ENCODE data around the gene TNFRSF21. TPM values are rescaled to one million over a fixed set of nuclear protein-coding genes. Genes with fewer than 3 reads are reported as not detected.

TNFRSF21 gene
- total RNA-seq, 1 donor from 2014 or later = 27.1 TPM

DNA sequence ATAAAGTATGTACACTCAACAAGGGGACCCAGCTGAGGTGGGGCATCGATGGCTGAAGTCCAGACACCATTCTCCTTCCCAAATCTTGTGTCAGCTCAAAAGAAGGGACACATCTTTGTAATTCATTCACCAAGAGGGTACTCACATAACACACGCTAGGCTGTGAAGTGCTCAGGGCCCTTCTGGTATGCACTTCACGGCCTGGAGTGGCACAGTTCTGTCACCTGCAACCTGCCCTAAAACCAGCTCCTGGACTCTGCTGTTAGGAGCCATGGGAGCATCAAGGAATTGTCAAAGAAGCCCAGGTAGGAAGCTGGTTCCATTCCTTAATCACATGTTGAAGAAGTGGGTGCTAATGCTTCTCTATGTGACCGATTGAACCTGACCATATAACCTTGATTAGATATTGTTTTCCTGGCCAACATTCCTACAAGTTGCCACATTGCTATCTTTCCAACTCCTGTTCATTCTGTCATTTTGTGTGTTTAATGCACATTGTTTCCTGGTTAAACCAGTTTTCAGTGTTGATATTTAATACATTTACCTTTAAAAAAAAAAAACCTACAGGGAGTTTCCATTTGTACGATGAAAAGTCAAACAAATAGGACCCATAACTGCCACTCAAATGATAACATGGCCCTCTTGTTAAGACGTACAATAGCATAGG, 127.3 kb downstream of the TNFRSF21 start:
- H3K4me1 Mint-ChIP-seq (ENCODE audit: low read depth, unreplicated experiment) = no peaks in the 10 kb centered on the region
- DNase-seq = no peak
- H3K4me3 Mint-ChIP-seq (ENCODE audit: unreplicated experiment) = no peak overlapping the region
- TF ChIP-seq, protein P1, sequence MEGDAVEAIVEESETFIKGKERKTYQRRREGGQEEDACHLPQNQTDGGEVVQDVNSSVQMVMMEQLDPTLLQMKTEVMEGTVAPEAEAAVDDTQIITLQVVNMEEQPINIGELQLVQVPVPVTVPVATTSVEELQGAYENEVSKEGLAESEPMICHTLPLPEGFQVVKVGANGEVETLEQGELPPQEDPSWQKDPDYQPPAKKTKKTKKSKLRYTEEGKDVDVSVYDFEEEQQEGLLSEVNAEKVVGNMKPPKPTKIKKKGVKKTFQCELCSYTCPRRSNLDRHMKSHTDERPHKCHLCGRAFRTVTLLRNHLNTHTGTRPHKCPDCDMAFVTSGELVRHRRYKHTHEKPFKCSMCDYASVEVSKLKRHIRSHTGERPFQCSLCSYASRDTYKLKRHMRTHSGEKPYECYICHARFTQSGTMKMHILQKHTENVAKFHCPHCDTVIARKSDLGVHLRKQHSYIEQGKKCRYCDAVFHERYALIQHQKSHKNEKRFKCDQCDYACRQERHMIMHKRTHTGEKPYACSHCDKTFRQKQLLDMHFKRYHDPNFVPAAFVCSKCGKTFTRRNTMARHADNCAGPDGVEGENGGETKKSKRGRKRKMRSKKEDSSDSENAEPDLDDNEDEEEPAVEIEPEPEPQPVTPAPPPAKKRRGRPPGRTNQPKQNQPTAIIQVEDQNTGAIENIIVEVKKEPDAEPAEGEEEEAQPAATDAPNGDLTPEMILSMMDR (IDR thresholded peaks at IDR 0.05; ENCODE audit: partially characterized antibody, unreplicated experiment) = no peak
- H3K27ac Mint-ChIP-seq (ENCODE audit: unreplicated experiment) = no peak overlapping the region
- no peaks in the 10 kb centered on the region for H3K27me3 Mint-ChIP-seq (ENCODE audit: unreplicated experiment)
- H3K36me3 Mint-ChIP-seq (ENCODE audit: unreplicated experiment) = no peaks in the 10 kb centered on the region
- H3K9me3 Mint-ChIP-seq (ENCODE audit: unreplicated experiment) = no peaks in the 10 kb centered on the region

DNA sequence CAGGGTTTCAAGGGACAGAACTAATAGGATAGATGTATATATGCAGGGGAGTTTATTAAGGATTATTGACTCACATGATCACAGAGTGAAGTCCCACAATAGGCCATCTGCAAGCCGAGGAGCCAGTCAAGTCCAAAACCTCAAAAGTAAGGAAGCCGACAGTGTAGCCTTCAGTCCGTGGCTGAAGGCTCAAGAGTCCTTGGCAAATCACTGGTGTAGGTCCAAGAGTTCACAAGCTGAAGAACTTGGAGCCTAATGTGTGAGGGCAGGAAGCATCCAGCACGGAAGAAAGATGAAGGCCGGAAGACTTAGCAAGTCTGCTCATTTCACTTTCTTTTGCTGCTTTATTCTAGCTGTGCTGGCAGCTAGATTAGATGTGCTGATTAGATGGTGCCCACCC, 128.0 kb downstream of the TNFRSF21 start:
- no peaks in the 10 kb centered on the region for H3K4me1 Mint-ChIP-seq (ENCODE audit: low read depth, unreplicated experiment)
- H3K27ac Mint-ChIP-seq (ENCODE audit: unreplicated experiment) = no peak overlapping the region
- H3K4me3 Mint-ChIP-seq (ENCODE audit: unreplicated experiment) = no peak overlapping the region
- no peaks in the 10 kb centered on the region for H3K9me3 Mint-ChIP-seq (ENCODE audit: unreplicated experiment)
- TF ChIP-seq, protein P1 (IDR thresholded peaks at IDR 0.05; ENCODE audit: partially characterized antibody, unreplicated experiment) = no peak
- no peaks in the 10 kb centered on the region for H3K36me3 Mint-ChIP-seq (ENCODE audit: unreplicated experiment)
- no peak for DNase-seq
- no peaks in the 10 kb centered on the region for H3K27me3 Mint-ChIP-seq (ENCODE audit: unreplicated experiment)

Other genes with a start within 250 kb of the TNFRSF21 start
- 14.9 TPM for gene CD2AP, start 167.9 kb upstream of the TNFRSF21 start, total RNA-seq (ENCODE audit: unreplicated experiment)